Right renal cortex interstitium (tissue), 3 donors: ENCODE data around the gene HOXA3. TPM values are rescaled to one million over a fixed set of nuclear protein-coding genes. Genes with fewer than 3 reads are reported as not detected.

Experiments used
- DNase-seq, 3 donors: peaks; one replicate each; pipeline ENCODE4 v3.0.0-alpha.2; 2013; ENCODE audit warnings: low read depth in 3 of 3, low spot score in 2 of 3
- polyA plus RNA-seq, 3 donors: library from polyadenylated mRNA; unstranded; fragments of 120-200 nt; gene quantifications; one replicate each; pipeline ENCODE4 v1.2.1, GENCODE V29; 2013; ENCODE audit not compliant: insufficient read length in 3 of 3

HOXA3 gene
- polyA plus RNA-seq, 3 donors = 23.7 to 32.8 (median 29.3) TPM

DNA sequence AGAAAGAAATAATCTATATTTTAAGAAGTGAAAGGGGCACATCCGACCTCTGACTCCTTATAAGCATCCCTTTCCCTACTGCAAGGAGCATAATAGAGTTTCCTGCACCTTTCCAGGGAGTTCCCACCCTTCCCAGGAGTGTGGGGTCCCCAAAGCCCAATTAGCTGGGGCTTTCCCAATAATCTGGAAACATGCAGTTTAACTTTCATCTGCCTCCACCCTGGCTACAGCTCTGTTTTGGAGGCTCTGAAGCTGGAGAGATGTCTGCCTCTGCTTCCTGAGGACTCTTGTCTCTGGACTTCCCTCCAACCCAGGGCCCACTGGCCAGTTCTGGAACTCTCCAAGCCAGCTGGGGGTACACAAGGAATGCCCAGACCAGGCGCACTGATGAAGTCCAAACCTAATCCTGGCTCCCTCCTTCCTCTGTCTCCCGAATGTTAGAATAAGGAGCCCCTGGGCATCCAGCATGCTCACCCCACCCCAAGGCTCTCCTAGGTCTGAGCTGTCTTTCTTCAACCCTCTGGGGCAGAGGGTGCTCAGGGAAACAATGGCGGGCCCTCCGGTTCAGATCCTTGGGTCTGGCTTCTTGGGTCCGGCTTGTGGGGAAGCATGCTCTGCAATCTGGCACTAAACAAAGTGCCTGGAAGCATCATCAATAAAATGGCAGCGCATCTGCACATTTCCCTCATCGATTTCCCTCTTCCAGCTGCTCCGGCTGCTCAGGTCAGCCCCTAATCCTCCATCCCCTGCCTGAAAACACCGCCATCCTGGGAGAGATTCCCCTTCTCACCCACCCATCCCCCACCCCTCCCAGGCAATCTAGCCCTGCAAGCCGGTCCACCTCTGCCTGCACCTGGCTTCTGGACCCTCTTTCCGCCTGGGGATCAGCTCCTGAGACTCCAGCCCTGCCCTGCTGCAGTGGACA lies 35.2 kb downstream of the HOXA3 start:
- DNase-seq = no peak

DNA sequence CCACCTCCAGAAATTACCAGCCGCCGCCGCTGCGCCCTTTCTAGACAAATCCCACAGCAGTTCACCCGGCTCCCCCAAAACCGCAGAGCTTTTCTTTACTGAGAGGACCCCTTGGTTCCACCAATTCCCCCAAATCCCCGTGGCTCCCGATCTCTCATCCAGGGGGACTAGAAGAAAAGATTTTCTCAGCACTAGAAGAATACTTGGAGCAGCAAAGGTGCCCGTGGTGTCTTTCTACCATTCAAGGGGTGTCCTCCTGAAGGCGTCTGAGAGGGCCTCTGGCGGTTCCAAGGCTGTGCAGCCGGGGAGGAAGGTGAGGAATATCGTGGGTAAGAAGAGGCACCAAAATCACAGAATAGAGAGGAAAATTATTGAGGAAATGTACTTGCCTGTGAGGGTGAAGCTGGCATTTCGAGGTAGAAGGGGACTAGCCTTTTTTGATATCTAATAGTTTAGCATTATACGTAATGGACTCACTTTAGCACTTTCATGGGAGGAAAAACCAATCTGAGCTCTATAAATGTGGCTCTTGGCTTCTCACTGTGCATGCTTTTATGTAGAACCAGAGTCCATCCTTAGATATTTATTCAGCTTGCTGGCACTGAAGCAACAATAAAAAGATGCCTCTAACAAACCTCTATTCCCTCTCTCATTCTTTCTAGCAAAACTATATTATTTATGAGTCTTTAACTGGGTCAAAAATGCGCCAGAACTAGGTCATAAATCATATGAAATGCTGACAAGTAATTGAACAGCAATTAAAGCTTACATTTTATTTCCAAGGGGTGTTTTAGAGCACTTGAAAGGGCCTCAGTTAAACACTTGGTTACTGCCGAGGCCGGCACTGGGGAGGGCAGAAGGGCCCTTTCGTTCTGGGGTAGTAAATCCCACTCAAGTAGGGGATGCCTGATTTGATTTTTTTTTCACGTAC lies 36.1 kb downstream of the HOXA3 start:
- no peak for DNase-seq

DNA sequence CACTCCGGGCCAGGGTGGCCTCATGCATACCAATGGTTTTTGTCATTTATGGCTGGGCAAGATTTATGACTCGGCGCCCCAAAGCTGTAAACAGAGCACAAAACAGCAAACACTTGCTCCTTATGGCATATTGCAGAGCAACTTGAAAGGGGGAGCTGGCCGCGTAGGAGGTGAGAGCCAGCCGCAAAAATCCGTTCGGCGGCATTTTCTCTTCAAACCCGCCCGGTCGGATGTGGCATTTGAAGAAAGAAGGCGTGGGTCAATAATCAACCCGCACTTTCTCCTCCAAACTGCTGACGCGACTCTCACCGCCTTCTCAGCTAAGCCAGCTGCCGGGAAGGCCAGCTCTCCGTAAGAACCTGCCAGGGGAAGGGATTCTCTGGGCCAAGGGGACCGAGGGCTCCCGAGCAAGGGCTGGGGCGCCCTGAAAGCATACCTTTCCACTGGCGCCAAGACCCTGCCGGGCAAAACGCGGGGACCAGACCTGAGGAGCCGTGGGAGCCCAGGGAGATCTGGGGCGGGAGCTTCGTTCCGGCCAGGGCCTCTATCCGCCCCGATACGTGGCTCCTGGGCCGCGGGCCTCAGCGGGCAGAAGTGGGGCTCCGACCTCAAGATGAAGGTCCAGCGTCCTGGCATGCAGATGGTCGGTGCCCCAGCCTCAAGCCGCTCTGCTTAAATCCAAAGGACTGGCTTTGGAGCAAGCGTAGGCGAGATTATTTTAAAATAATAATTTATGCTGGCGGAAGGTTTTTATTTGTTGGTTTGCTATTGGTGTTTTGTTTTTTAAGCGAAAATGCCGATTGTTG lies 37.0 kb downstream of the HOXA3 start:
- DNase-seq = no peak

DNA sequence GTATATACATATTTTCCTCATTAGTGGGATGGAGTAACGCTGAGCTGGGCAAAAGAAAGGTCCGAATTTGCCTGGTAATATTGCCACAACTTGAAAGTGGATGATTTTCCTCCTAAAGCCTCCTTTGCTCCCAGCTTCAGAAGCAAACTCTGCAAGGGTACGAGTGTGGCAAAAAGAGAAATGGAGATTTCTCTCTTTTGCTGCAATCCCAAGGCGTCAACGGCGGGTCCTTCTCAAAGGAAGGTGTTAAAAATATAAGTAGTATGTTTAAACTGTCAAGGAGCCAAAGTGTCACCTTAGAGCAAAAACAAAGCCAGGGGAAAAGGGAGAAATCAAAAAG lies 37.5 kb downstream of the HOXA3 start:
- no peak for DNase-seq

DNA sequence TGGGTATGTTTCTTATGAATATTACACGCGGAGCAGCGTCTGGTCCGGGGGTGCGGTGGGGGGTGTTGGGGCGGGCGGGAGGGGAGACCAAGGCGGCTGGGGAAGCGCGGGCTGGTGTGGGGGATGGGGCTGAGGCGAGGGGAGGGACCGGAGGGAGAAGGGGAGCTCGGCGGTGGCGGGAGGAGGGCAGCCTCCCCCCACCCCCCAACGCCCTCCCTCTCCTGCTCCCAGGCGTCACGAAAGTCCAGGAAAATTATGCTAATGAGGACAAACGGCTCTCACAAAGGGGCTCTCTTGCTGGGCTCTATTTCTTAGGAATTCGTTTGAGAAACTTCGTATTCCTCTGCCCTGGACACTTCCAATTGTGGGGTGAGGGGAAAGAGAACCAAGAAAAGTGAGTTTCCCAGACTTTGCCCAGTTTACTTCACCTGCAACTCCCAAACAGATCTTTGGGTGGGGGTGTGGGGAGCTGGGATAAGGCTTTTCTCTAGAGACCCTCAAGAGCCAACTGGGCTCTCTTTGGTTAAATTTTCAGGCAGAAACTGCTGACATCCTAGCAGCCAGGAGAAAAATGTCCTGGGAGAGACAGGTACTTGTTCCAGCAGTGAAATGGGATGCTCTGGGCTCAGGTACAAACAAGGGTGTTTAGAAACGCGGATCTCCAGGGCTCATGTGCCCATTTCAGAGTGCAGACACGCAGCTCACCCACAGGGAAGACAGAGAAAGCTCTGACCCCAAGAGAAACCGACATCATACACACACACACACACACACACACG lies 38.2 kb downstream of the HOXA3 start:
- DNase-seq = no peak

DNA sequence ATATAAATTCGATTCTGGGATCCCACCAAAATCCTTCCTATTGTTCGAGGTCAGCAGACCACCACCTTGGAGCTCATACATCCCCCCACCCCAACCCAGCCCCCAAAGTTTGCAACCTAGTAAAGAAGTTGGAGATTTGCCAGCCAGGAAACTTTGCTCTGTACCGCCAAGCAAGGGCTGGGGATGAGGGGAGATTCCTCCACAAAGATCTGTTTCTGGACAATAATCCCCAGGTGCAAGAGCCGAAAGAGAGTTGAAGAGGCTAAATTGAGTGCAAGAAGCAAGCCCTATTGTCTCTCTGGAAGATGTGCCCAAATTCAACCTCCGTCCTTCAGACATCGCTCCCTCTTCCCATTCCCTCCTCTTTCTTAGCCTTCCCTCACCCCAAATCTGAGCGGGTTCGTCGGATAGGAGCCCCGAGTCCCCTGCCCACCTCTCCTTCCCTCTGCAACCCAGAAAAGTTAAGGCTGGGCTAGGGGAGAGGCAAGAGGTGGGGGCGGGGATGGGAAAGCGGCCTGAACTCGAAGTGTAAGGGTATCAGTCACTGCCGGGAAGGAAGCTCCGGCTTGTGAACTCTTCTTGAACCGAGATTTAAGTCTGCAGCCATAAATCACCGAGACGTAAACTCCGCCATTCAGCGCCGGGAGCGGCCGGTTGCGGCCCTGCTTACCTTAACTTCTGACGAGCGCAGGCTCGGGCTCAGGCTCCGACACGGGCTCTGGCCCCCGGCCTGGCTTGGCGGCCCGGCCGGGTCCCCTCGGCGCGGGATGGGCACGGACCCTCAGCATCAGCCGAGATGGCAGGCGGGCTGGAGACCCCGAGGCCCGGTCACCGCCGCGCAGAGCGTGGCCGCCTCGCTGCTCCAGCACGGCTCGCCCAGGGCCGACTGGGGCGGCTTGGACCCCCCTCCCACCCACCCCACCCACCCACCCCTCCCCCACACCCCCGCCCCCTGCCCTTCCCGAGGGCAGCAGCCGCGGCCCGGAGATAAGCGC lies 39.1 kb downstream of the HOXA3 start:
- no peak for DNase-seq

DNA sequence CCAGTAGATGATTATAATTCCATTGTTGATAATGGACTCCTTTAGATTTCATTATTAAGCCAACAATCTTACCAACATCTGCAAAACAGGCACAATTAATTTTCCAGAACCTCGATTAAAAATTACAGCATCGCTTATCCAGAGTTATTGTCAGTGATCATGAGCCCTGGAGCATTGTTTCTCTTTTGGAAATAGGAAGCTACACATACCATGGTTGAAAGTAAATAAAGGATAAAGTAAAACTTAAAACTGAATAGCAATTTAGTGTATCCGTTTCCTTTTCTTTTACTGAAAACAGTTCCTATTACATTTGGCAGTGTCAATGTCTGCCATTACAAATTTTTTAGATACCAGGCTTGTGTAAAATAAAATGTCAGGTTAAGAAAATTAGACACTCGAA lies 40.0 kb downstream of the HOXA3 start:
- no peak for DNase-seq

DNA sequence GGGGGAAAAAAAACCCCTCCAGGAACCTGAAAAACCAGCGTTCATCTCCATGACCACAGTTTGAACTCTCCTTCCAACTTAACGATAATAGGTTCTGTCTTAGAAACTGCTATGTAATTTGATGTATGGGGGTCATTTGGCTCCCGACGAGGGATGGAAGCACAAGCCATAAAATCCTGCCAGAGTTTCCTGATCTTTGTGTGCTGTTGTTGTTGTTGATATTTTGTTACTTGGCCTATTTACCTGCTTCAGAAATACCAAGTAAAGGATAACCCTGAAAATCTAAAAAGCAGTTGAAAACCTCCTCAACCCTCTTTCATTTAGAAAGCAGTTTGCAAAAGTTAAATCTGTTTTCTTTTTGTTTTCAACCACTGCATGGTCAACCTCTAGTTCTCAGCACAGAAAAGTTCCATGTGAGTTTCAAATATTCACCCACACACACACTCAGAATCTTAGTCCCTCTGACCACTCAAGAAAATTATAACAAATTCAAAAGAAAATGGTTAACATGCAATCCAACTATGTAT lies 40.6 kb downstream of the HOXA3 start:
- no peak for DNase-seq

DNA sequence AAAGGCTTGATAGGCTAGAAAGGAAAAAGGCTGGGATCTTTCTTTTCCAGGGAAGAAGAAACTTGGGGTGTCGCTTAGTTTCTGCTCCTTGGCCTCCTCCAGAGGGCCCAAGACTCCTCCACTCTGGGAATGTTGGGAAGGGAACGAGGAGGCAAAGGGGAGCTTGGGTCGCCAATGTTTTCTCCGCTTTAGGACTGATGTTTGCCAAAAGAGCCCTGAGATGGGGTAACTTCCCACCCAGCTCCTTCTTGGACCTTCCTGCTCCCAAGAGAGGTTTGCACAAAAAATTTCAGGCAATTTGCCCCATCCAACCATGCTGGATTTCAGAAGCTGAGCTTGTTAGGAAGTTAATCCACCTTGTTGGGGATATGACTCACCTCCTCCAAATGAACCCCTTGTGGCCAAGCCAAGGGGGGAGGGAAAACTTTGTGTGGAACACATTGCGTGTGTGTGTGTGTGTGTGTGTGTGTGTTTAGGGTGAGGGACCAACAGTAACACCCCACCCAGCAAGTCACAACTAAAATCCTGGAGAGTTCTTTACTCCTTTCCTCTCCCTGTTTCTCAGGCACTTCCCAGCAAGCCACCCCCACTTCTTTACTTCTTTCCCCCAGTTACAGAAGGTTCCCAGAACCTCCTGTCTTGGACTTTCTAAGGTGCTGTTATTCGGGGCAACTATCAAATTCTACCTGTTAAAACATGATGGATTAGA lies 41.2 kb downstream of the HOXA3 start:
- no peak for DNase-seq

DNA sequence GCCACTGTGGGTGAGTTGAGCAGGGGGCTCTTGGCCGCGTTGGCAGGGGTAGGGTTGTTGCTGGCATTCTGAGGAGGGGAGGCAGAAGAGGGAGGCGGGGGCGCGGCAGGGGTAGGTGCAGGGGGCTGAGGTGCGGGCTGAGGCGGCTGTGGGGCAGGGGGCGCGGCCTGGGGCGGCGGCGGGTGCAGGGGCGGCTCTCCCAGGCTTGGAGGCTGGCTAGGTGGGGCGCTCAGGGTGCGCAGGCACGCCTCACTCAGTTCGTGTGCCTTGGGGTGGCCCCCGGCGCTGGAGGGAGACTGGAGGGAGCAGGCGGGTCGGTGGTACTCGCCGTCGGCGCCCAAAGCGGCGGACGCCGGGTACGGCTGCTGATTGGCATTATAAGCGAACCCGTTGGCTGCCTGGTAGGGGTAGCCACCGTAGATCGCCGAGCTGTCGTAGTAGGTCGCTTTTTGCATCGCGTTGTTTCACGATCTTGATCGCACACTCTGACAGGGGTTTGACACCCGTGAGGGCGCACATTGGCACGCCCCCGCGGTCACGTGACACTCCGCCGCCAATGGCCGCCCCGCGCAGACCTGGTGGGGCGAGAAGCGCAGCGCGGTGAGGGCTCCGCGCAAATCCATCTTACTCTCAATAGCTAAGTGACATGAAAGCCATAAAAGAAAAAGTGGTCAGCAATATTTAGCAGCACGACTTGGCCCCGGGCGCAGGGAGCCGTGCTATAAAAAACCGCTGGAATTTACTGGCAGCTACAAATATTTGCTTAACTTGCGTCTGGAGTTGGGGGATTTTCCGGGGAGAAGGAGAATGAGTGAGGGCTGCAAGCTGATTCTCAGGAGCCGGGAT lies 42.0 kb downstream of the HOXA3 start:
- DNase-seq = no peak

DNA sequence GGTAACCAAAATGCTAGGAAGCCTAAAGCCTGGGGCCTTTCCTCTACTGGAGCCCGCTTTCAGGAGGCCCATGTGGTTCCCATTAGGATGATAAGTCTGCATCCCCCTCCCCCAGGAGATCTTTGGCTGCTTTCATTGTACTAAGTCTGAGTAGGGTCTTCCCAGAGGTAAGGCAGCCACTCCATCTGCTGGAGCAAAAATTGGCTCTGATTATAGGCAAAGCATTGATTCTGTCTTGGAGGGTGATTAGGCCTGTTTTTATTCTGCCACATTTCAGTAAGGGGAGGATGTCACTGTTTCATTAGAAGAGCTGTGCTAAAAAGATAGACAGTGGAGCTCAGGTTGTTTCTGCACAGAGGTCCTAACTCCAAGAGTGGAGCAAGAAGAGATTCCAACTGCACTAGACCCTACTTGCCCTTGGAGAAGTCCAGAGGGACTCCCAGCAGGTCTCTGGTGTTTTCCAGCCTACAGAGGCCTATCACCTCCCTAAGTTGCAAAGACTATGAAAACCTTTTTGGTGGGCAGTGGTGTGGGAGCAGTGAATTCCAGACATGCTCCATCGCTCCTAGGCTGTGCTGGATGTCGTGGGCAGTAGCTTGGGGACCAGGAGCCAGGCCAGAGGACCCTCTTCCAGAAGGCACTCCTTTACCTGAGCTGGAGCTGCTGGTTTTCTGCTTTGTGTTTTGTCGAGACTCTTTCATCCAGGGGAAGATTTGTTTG lies 42.8 kb downstream of the HOXA3 start:
- DNase-seq = no peak

DNA sequence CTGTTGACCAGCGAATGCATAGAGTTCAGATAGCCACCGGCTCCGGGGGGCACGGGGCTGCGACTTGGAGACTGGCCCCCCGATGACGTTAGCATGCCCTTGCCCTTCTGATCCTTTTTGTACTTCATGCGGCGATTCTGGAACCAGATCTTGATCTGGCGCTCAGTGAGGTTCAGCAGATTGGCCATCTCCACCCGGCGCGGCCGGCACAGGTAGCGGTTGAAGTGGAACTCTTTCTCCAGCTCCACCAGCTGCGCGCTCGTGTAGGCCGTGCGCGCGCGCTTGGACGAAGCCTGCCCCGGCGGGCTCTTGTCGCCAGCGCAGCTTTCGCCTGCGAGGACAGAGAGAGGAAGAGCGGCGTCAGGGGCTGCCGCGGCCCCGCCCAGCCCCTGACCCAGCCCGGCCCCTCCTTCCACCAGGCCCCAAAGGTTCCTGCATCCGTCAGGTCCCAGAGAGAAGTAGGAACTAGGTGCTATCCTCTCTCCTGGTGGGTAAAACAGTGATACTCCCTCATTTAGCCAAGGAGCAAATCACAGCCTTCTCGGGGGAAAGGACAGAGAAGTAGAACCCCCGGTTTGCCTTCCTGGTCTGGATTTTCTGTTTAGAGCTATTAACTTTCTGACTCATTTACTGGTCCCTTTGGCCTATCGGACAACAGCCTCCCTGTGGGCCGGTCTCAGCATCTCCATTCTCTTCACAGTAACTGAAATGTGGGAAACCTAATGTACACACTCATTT lies 43.8 kb downstream of the HOXA3 start:
- DNase-seq = no peak

DNA sequence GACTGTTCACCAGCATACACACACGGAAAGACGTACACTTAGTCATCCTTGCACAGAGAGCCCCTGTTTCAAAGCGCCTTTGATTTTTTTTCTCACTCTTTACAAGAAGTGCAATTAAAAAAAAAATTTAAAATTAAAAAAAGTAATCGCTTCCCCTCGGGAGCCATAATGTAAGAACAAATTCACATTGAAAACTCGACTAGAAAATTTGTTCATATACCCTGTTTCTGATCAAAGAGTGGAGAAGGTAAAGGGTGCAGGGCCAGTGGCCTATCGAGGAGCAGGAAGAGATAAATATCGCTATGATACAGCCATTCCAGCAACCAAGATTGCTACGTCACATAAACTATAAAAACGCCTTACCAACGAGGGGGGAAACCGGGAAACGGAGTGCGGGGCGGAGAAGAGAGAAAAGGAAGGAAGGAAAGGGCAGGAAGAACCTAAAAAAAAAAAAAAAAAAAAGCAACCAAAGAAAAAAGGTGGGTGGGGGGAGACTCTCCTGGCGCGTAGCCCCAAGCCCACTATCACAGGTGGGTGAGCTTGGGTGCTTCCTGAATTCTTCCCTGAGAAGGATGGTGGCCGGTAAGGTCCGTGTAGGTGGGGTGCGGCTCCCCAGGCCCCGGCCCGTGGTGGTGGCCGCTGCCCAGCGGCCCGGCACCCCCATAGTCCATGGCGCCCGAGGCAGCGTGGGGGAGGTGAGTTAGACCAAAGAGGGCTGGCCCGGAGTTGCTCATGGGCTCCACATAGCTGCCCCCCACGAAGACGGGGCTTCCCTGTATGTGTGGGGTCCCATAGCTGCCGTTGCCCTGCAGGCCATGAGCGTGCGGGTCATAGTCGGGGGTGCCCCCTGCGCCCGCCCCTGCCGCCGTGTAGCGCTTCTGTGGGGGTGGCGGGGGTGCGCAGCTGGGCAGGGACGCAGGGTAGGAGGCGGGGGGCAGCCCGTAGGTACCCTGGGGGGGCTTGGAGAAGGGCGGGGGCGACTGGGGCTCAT lies 44.7 kb downstream of the HOXA3 start:
- no peak for DNase-seq

DNA sequence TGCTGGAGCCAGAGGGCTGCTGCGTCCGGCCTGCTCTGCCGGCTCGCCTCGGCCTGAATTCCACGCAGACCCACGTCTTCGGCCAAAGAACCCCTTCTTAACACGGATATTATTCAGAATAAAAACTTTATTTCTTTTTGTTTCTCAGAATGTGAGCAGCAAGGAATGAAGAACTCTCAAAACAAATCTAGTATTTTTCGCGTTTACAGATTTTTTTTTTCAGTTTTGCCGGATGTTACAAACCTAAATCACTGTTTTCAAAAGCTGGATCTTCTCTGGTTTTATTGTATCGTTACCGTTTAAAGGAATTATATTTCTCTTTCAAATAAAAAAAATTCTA lies 45.5 kb downstream of the HOXA3 start:
- DNase-seq = no peak
